Dedifferentiated amniotic fluid mesenchymal stem cell (primary cell): Measurements from ENCODE around the gene CAMTA1.
A peak's percentile ranks its signal among the peaks of the same experiment; 100 is the strongest.

ENCODE experiments used
- DNase-seq: peaks from one replicate; pipeline ENCODE4 v3.0.0-alpha.2; 2016; ENCODE audit errors: extremely low spot score

CAMTA1 gene

DNA sequence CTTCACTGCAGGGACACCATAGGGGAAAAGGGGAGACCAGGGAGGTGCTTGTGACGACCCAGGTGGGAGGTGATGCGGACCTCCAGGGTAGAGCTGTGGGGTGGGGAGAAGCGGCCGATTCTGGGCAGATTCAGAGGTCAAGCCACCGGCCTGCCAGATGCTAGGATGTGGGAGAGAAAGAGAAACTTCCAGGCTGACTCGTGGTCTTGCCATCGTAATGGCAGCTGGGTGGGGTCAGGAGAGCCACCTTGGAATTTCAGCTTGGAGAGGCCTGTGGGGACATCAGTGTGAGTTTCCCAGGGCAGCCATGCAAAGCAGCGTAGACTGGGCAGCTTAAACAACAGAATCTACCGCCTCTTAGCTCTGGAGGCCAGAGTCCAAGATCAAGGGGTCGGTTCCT, 727.8 kb downstream of the CAMTA1 start:
- no peak for DNase-seq

DNA sequence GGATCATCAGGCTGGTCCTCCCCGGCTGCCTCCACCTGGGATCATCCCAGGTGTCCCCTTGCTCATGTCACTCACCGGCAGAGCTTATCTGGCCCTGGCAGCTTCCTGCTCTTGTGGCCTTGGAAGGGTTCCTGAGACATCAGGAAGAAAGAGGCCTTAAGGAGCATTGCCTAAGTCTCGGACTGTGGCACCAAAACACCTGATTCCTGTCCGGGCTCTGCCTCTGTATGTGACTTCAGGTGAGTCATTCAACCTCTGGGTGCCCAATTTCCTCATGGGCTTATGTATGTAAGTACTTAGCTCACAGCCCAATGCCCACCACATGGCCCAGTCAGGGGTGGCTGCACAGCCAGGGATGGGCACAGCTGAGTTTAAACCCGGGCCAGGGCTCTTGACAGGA, 729.9 kb downstream of the CAMTA1 start:
- DNase-seq, result no peak

DNA sequence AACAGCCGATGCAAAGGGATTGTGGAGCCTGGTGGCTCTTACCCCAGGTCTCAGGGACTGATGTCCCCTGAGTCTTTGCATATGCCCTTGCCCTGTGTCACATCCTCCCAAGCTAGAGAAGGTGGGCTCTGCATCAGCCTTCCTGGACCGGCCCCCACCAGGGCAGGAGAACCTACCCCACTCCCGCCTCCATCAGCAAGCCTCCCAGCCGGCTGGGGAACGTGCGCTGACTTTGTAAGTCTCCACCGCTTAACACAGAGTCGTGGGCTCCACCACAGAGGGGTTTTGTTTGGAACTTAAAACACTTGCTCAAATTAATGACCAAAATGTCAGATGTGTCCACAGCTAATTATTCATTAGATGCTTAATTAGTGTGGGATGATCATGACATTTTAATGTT, 730.6 kb downstream of the CAMTA1 start:
- DNase-seq, result no peak

DNA sequence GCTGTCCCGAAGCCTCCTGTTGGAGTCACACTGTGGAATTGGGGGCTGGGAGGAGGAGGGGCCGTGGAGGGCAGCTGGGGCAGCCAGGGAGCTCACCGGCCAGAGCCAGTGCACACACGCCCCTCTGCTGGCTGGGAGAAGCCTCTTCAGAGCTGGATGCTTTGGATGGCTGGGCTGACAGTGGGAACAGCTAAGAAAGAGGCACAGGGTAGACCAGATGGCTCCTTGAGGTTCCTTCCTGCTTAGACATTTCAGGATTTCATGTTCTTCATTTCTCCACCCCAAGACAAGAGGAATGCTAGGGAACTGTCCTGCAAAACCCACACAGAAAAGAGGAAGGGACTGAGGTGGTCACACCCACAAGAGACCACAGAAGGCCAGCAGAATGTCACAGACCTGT, 731.1 kb downstream of the CAMTA1 start:
- DNase-seq, result no peak

DNA sequence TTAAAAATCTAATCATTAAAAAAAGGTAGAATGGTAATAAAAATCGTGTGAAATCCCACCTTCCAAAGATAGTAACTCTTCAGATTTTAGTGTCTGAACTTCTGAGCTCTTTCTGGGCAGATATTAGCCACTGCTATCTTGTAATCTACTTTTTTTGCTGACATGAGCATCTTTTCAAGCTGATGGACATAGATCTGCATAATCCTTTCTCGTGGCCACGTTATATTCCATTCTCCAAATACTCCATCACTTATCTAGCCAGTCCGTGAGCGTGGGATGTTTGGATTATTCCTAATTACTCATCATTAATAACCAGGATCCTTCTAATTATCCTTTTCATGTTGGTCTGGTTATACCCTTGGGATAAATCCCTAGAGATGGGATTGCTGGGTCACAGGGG, 731.7 kb downstream of the CAMTA1 start:
- DNase-seq, result no peak

DNA sequence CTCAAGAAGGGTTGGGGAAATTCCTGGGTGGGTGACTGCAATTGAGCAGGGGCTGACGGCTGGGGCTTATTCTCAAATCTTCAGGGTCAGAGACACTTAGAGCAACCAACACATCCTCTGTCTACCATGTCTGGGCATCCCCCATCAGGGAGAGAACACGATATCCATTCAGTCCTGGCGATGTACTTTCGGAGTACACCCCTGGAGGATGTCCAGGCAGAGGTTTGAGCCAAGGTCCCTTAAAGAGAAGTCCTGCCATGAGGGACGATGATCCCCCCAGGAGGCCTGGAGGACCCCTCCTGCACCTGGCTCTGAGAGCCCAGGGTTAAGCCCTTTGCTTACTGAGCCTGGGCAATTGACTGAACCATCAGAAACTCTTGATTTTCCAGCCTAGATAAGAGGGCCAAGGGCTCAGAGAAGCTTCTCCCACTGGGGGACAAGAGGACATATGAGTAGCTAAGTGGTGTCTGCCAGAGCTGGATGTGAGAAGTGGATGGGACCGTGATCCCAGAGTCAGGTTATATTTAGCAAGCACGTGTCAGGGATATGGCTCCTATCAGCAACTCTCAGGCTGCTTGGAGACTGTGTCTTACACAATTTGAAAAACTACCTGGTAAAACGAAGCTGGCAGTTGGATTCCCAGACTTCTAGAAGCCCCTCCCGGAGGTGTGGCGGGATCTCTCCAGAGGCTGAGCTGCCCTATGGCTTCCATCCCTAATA, 732.5 kb downstream of the CAMTA1 start:
- DNase-seq, result no peak

DNA sequence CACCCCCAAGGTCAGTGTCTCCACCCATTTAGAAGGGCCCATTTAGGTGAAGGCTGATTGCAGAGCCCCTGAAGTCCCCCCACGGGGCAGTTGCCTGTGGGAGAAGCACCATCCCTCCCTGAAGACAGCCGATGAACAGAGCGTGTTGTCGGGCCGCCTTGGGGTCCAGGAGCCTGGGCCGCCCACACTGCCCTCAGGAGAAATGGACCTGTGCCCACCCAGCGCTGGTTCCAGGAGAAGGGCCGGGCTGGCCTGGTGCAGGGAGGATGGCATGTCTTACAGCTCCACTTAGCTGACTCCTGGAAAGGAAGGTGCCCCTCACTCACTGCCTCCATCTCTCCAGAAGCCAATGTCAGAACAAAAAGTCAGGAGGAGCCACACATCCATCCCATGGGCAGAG, 733.2 kb downstream of the CAMTA1 start:
- DNase-seq, result no peak

DNA sequence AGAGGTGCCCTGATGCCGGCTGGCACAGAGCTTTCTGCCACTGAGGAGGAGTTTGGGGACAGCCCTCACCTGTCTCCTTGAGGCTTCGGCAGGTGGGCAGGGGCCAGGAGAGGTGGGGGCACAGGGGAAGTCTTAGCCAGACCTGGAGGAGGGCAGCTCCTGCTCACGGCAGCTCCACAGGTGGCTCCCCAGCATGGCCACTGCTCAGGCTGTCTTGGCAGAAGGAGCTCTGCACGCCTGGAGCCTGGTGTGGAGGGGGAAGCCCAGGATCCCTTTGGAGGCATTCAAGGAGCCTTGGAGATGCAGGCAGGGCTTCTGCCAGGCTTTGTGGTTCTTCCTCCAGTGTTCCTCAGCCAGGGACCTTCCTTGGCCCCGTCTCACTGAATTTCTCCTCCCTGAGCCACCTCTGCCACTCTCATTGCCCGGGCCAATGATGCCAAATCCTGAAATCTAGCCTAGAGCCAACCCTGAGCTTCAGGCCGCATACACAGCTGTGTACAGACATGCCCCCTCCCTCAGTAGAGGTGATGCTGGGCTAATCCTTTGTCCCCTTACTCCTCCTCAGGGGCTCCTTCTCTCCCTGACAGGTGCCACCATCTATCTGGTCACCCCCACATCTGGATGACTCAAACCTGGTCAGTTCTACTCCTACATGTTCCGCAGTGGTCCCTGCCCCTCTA, 734.1 kb downstream of the CAMTA1 start:
- DNase-seq, result no peak

DNA sequence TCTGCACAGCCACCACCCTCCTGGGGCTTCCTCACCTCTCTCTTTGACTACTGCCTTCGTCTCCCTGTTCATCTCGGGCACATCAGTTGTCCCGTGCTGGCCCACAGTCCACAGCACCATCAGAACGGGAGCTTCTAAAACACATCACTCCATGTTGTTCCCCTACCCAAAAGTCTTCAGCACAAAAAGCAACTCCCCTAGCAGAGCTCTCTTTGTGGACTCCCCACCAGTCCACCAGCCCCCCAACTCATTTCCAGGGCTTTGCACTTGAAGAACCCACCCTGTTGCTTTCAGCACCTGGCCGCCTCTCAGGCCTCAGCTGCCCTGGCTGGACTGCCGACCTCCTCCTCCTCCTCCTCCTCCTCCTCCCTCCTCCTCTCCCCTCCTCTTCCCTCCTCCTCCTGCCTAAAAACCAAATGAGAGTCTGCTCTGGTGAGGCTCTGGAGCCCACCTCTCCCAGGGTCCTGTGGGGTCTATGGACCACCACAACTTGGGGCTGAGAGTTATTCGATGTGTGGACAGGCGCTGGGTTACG, 734.7 kb downstream of the CAMTA1 start:
- DNase-seq, result no peak

DNA sequence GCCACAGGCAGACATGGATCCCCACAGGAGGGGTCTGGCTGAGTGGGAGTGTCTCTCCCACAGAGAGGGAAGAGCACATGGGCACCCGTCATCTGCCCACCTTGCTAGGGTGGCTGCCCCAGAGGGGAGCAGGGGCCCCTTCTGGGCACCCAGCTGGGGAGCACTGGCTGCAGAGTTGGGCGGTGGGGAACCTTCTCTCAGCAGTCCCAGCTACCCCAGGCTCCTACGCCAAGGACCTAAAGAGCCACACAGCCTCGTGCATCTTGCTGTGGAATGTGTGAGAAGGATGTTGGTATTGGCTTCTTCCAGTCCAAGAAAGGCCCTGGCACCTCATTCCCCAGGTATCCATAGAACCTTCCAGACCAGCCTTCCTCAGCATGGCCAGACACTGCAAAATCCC, 735.2 kb downstream of the CAMTA1 start:
- no peak for DNase-seq

DNA sequence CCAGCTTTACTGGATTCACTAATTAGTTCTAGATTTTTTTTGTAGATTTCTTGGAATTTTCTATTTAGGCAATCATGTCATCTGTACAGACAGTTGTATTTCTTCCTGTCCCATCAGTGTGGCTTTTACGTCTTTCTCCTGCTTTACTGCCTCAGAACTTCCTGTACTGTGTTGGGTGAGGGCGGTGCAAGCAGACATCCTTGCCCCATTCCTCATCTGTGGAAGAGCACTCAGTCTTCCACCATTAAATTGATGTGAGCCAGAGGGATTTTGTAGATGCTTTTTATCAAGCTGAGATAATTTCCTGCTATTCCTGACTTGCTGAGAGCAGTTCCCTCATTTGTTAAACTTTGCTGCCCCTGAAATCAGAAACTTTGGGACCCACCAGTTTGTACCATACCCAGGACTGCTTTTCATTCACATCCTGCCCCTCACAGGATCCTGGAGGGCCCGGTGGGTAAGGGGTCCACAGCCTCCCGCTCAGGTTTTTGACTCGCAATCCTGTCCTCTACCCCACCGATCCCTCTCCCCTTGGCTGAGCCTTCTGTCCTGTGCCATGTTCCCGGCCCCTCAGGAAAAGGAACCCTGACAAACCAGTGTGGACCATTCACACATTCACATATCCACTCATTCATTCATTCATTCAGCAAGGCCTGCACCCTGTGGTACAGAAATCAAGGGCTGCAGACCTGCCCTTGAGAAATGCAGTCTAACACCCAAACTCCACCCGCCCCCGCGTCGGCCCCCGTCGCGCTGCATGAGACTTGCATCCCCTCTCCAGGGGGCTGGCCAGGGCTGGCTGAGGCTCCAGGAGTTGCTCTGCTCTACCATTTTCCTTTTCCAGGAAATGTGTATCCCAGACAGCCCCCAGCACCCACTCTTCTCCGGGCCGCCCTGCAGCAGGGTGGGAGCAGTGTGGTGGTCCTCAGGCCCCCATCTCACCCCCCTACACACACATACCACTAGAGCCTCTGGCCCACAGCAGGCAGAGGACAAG, 739.4 kb downstream of the CAMTA1 start:
- DNase-seq, result no peak

DNA sequence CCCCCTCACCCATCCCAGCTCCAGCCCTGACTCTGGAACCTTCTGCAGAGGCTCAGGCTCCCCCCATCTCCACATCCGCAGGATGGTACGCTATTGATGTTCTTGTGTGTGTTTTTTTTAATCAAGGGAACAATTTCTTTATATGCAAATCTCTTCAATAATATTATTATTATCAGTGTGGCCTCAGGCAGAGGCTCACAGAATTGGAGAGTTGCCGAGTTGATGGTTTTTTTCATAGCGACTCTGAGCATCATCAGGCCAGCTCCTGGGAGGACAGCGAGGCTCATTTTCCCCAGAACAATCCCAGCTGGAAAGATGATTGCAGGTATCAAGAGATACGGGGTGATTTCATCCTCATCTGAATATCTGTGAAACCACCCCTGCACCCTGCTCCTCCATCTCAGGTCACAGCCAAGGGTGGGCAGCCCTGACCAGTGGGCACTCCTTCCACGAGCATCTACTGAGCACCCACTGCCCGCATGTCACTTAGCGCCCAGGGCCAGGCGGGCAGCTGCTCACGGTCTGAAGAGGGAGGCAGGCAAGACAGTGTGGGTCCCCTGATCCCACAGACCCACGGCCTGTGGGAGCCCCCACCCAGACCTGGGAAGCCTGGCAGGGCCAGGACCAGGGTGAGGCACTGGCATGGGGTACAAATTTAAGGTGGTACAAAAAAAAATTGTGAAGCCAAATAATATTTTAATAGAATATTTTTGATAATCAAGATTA, 740.2 kb downstream of the CAMTA1 start:
- no peak for DNase-seq

DNA sequence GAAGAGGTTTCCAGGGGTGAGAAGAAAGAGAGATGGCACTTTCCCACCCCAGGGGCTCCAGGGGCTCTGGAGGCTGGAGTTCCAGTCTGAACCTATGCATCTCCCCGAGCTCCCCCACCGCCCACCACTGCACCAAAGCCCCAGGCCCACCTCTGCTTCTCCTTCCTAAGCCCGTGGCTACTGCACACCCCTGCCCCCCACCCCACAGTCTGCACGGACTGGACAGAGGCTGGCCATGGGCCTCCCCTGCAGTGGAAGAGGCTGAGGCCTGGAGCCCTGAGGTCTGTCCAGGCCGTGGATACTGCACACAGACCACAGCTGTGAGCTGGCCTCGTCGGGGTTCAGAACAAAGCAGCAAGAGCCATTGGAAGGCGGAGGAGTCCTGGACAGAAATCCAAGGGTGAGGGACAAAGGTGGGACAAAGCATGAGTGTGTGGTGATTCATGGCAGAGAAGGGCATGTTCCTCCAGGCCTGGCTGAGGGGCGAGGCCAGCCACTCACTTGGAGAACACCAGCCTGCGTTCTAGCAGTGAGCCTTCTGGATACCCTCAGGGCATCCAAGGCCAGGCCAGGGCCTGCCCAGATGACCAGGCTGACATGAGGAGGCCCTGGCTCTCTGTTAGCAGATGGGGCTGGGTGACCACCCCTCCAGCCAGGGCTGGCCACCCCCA, 741.1 kb downstream of the CAMTA1 start:
- DNase-seq, result no peak

DNA sequence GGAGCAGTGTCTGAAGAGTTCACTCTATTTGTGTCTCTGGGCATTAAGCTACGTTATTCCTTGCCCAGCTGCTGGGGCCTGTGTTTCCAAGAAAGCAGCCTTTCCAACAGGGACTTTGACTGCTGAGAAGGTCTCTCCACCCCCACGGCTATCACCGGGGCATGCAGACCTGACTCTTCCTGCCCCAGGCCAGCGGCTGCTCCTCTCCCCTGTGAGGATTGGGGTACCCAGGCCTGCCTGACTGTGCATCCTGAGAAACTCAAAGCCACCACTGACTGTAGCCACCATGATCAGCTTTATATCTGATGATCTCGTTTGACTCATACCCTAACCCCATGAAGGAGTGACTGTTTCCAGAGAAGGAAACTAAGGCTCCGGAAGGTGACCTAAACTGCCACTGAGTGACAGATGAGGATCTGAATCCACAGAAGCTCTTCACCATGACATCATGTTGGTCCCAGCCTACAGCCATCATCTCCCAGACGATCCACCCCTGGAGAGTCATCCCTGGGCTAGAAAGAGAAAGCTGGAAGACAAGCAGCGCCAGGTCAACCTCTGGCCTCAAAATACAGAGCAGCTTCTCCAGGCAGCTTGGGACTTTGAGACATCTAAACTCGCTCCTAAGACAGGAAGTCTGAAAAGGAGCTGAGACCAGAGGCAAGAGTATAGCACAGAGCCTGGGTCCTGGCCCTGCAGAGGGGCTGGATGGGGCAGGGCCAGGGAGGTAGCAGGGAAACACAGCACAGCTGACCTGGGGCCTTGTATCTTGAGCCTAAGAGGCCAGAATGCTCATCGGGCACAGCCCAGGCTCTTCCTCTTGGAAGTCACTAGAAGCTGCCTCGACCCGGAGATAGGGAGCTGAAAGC, 741.8 kb downstream of the CAMTA1 start:
- DNase-seq, result no peak

DNA sequence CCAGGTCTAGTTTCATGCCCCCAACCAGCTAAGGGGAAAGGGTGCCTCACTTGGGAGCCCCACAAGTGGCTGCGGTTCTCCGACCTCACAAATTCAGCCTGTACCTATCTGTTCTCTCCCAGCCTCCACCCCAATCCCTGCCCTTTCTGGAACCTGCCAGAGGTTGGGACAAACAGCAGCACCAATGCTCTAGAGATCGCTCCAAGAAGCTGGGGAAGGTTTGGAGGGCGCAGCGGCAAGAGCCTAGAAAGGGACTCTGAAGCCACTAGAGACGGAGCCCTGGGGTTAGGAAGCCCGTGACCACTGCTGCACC, 742.4 kb downstream of the CAMTA1 start:
- no peak for DNase-seq

DNA sequence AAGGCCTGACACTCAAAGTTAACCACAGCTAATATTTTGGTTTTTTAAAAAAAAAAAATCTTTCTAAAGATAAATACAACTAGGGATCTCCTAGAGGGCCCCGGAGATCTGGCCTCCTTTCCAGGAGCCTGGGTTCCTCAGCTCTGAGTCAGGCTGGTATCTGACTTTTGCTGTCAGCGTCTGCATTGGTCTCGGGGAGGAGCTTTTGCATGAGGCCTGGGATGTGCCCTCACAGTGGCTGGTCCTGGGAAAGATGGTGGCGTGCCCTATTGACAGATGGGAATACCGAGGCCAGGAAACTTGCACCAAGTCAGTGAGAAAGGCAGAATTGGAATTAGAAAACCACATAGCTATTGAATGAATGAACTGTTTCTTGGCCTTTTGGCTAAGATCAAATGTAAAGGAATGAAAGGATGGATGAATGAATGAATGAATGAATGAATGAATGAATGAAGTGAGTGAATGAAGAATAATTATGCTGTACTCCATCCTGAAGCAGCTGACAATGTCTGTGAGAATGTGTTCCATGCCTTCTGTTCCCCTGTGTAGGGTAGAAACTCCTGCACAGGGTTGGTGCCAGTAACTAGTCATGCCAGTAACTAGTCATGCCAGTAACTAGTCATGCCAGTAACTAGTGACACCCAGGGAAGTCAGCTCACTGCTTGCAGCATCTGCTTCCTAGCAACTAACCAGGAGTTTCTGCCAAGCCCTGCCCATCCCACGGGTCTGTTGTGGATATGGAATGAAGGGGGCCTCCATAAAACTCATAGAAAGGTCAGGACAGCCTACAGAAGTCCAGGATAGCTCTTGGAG, 743.3 kb downstream of the CAMTA1 start:
- peak; percentile 23 for DNase-seq

DNA sequence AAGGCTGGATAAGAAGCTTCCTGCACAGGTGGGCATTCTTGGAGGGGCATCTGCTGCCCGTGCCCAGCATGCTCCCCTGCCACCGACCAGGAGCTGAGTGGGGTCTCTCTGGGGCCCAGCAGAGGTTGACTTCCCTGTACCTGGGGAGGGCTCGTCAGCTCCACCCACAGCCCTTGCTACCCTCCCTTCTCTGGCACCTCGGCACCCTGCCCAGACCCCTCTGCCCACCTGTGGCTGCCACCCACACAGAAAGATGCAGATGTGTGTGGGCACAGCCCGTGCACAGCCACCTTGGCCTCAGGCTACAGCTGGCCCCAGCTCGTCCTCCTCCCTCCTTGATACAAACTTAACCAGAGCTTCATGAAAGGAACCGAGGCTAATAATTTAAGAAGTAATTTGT, 744.7 kb downstream of the CAMTA1 start:
- no peak for DNase-seq

DNA sequence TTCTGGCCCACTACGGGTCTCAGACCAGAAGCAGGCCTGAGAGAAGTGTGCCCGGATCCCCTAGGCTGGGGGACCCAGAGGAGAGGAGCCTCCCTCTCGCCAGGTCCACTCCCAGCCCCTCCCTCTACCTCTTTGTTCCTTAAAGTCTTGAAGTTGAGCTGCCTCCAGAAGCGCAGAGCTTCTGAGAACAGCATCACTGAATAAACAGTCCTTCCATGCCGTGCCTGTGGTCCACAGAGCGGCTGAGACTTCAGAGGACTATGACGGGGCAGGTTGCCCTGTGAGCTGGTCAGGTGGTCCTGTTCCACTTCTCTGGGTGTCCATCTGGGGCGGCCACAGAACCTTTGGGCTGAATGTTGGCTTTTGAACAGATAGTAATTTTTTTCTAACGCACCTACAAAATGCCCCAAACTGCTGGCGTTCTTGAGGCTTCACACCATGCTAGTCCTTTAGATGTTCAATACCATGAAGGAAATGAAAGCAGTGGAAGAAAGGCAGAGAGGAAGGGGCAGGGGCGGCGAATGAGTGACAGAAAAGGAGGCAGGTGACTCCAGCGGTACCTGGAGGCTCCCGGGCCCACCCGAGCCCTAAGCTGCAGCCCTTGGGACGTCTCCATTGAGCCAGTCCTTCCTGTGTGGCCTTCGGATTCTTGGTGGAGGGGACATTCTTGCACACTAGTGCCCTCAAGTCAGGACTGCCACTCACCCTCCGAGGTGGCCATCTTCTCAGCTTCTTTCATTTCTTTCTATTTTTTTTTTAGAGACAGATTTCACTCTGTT, 746.5 kb downstream of the CAMTA1 start:
- DNase-seq, result no peak

DNA sequence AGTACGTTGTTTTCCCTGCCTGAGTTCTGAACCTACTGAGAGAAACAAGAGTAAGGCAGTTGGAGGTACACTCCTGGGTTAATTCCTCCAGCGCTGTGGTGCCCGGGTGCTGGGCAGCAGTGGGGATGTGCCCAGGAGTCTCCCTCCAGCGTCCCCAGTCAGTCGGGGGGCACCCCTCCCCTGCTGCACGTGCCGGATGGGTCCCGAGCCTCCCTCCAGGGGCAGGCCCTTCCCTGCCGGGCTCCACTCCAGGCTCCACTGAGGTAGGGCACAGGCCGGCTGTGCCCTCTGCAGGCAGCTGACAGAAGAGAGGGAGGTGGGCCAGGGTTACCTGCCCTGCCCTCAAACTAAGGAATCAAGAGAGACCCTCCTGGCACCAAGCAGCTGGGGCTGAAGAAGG, 747.8 kb downstream of the CAMTA1 start:
- DNase-seq, result no peak
